Measurements from ENCODE around the gene PANX2.
"Not testable (repeated sequence)": the region's sequence is repeated elsewhere in the genome, so short reads cannot be mapped to it uniquely, and the experiment has no call there.

Gene PANX2

GRCh38 chr22:50131894-50132293, 38.6 kb upstream of the PANX2 start:
- TF ChIP-seq MYC (IDR thresholded peaks at IDR 0.05; ENCODE audit: low read depth, low read length), result no peak
- TF ChIP-seq, protein P1, sequence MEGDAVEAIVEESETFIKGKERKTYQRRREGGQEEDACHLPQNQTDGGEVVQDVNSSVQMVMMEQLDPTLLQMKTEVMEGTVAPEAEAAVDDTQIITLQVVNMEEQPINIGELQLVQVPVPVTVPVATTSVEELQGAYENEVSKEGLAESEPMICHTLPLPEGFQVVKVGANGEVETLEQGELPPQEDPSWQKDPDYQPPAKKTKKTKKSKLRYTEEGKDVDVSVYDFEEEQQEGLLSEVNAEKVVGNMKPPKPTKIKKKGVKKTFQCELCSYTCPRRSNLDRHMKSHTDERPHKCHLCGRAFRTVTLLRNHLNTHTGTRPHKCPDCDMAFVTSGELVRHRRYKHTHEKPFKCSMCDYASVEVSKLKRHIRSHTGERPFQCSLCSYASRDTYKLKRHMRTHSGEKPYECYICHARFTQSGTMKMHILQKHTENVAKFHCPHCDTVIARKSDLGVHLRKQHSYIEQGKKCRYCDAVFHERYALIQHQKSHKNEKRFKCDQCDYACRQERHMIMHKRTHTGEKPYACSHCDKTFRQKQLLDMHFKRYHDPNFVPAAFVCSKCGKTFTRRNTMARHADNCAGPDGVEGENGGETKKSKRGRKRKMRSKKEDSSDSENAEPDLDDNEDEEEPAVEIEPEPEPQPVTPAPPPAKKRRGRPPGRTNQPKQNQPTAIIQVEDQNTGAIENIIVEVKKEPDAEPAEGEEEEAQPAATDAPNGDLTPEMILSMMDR (IDR thresholded peaks at IDR 0.05; ENCODE audit: low read depth, low read length), result no peak
- TF ChIP-seq POLR2A (IDR thresholded peaks at IDR 0.05; ENCODE audit: extremely low read depth, insufficient read length), result no peak
- TF ChIP-seq MAX (IDR thresholded peaks at IDR 0.05; ENCODE audit: low read depth, low read length), result no peak
- no peak for DNase-seq (ENCODE audit: low read depth)
- H3K4me3 ChIP-seq (ENCODE audit: low read depth, low read length), result no peak overlapping the region

- H3K4me3 ChIP-seq (ENCODE audit: low read depth, low read length), result no peak overlapping the region
- TF ChIP-seq POLR2A (IDR thresholded peaks at IDR 0.05; ENCODE audit: extremely low read depth, insufficient read length) (no peak), MAX (IDR thresholded peaks at IDR 0.05; ENCODE audit: low read depth, low read length) (no peak), MYC (IDR thresholded peaks at IDR 0.05; ENCODE audit: low read depth, low read length) (no peak)
- TF ChIP-seq, protein P1 (IDR thresholded peaks at IDR 0.05; ENCODE audit: low read depth, low read length), result no peak
- no peak for DNase-seq (ENCODE audit: low read depth)
Observed at GRCh38 chr22:50134481-50134880, 36.0 kb upstream of the PANX2 start.

DNA sequence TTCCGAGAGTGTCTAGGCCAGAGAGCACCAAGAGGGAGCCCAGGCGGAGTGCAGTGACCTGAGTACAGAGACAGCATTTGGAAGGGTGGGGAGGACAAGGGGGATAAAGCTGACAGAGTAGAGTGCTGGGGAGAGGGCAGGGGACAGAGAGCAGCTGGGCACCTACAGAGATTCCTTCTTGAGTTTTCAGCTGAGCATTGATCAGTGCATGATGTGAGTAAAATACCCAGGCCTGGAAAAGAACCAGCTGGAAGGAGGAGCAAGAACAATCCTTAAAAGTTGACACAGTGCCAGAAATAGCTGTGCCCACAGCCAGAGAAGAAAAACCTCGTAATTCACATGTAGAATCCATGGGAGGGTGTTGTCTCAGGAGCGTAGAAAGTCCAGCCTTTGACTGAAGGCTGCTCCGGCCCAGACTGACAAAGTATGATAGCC, 33.9 kb upstream of the PANX2 start:
- no peak for DNase-seq (ENCODE audit: low read depth)
- TF ChIP-seq MAX (IDR thresholded peaks at IDR 0.05; ENCODE audit: low read depth, low read length) (no peak), POLR2A (IDR thresholded peaks at IDR 0.05; ENCODE audit: extremely low read depth, insufficient read length) (no peak), MYC (IDR thresholded peaks at IDR 0.05; ENCODE audit: low read depth, low read length) (no peak)

GRCh38 chr22:50137277-50137676, 33.3 kb upstream of the PANX2 start:
- not testable (repeated sequence) for H3K4me3 ChIP-seq (ENCODE audit: low read depth, low read length); DNase-seq (ENCODE audit: low read depth)

More for the DNA sequence above, 33.9 kb upstream of the PANX2 start:
- H3K4me3 ChIP-seq (ENCODE audit: low read depth, low read length), result no peak overlapping the region

GRCh38 chr22:50138041-50138440, 32.5 kb upstream of the PANX2 start:
- H3K4me3 ChIP-seq (ENCODE audit: low read depth, low read length), result no peak overlapping the region
- TF ChIP-seq MAX (IDR thresholded peaks at IDR 0.05; ENCODE audit: low read depth, low read length) (no peak), MYC (IDR thresholded peaks at IDR 0.05; ENCODE audit: low read depth, low read length) (no peak), POLR2A (IDR thresholded peaks at IDR 0.05; ENCODE audit: extremely low read depth, insufficient read length) (no peak)
- TF ChIP-seq, protein P1 (IDR thresholded peaks at IDR 0.05; ENCODE audit: low read depth, low read length), result no peak
- DNase-seq (ENCODE audit: low read depth), result no peak

GRCh38 chr22:50138988-50139387, 31.5 kb upstream of the PANX2 start:
- TF ChIP-seq POLR2A (IDR thresholded peaks at IDR 0.05; ENCODE audit: extremely low read depth, insufficient read length) (no peak), MAX (IDR thresholded peaks at IDR 0.05; ENCODE audit: low read depth, low read length) (no peak), MYC (IDR thresholded peaks at IDR 0.05; ENCODE audit: low read depth, low read length) (no peak)
- TF ChIP-seq, protein P1 (IDR thresholded peaks at IDR 0.05; ENCODE audit: low read depth, low read length), result no peak
- DNase-seq (ENCODE audit: low read depth), result no peak
- H3K4me3 ChIP-seq (ENCODE audit: low read depth, low read length), result no peak overlapping the region

DNA sequence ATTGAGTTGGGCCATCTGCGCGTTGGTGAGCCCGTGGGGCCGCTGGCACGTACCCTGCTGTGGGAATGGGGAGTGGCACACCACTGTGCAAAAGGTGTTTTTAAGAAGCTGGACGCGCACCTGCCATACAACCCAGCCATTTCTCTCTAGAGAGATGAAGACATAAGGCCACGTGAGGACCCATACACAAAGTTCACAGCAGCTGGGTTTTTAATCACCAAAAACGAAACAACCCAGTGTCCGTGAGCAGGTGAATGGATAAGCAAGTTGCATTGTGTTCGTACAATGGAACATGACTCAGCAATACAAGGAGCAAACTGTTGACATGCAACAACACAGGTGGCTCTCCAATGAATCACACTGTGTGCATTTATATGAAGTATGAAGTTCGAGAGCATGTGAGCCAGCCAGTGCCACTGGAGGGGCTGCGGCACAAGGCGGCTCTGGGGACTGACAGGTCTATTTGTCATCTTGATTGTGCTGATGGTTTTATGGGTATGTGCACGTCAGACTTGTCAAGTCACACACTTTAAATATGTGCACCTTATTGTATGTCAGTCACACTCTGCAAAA, 30.6 kb upstream of the PANX2 start:
- no peak overlapping the region for H3K4me3 ChIP-seq (ENCODE audit: low read depth, low read length)
- peak; percentile 21 for DNase-seq (ENCODE audit: low read depth)
- no peak for TF ChIP-seq MYC (IDR thresholded peaks at IDR 0.05; ENCODE audit: low read depth, low read length)
- TF ChIP-seq, protein P1 (IDR thresholded peaks at IDR 0.05; ENCODE audit: low read depth, low read length), result no peak
- TF ChIP-seq POLR2A (IDR thresholded peaks at IDR 0.05; ENCODE audit: extremely low read depth, insufficient read length), result no peak
- TF ChIP-seq MAX (IDR thresholded peaks at IDR 0.05; ENCODE audit: low read depth, low read length), result no peak
